ENCODE results near the gene SLC38A11. TPM values are rescaled to one million over a fixed set of nuclear protein-coding genes. Genes with fewer than 3 reads are reported as not detected.
"Not testable (repeated sequence)": the region's sequence is repeated elsewhere in the genome, so short reads cannot be mapped to it uniquely, and the experiment has no call there.

Gene SLC38A11
- total RNA-seq, 1 experiment from 2014 or later = not detected

DNA sequence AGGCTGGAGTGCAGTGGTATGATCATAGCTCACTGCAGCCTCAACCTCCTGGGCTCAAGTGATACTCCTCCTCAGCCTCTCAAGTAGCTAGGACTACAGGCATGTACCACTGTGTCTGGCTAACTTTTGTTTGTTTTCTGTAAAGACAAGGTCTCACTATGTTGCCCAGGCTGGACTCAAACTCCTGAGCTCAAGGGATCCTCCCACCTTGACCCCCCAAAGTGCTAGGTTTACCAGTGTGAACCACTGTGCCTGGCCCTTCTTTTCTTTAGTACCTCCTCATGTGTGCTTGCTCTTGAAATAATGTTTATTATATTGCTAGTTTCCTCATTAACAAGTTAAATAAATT is 94.7 kb downstream of the SLC38A11 start:
- no peak overlapping the region for H3K4me3 ChIP-seq (ENCODE audit: low read depth, low read length, poor library complexity, severe bottlenecking)
- ChIA-PET POLR2A (ENCODE audit: low non-redundant PET) (no interaction called here), CTCF (no interaction called here)
- no peaks in the 10 kb centered on the region for H3K9me3 ChIP-seq (ENCODE audit: low read depth, low read length, poor library complexity, severe bottlenecking)
- intact Hi-C loops (cut with micrococcal nuclease; ENCODE audit: unreplicated experiment) = no loop called here
- no peaks in the 10 kb centered on the region for H3K27me3 ChIP-seq (replicated peaks; ENCODE audit: insufficient read depth, low read depth, low read length, poor library complexity)
- TF ChIP-seq, protein P1, sequence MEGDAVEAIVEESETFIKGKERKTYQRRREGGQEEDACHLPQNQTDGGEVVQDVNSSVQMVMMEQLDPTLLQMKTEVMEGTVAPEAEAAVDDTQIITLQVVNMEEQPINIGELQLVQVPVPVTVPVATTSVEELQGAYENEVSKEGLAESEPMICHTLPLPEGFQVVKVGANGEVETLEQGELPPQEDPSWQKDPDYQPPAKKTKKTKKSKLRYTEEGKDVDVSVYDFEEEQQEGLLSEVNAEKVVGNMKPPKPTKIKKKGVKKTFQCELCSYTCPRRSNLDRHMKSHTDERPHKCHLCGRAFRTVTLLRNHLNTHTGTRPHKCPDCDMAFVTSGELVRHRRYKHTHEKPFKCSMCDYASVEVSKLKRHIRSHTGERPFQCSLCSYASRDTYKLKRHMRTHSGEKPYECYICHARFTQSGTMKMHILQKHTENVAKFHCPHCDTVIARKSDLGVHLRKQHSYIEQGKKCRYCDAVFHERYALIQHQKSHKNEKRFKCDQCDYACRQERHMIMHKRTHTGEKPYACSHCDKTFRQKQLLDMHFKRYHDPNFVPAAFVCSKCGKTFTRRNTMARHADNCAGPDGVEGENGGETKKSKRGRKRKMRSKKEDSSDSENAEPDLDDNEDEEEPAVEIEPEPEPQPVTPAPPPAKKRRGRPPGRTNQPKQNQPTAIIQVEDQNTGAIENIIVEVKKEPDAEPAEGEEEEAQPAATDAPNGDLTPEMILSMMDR (conservative IDR thresholded peaks at IDR 0.05; ENCODE audit: low read depth, low read length) = no peak
- no peak for TF ChIP-seq EZH2 (IDR thresholded peaks at IDR 0.05; ENCODE audit: borderline replicate concordance, low read depth, low read length, poor library complexity, severe bottlenecking)
- BruUV-seq (replicated peaks) = no TSS peak
- no peaks in the 10 kb centered on the region for H3K36me3 ChIP-seq (ENCODE audit: insufficient read depth, low read length, poor library complexity, severe bottlenecking)
- H3K4me1 ChIP-seq (ENCODE audit: insufficient read depth, low read length, poor library complexity, severe bottlenecking) = peaks cover 6% of the 10 kb centered on the region
- no peak overlapping the region for H3K27ac ChIP-seq (ENCODE audit: low read depth, low read length, poor library complexity, severe bottlenecking)
- no peak for DNase-seq (ENCODE audit: low spot score)

DNA sequence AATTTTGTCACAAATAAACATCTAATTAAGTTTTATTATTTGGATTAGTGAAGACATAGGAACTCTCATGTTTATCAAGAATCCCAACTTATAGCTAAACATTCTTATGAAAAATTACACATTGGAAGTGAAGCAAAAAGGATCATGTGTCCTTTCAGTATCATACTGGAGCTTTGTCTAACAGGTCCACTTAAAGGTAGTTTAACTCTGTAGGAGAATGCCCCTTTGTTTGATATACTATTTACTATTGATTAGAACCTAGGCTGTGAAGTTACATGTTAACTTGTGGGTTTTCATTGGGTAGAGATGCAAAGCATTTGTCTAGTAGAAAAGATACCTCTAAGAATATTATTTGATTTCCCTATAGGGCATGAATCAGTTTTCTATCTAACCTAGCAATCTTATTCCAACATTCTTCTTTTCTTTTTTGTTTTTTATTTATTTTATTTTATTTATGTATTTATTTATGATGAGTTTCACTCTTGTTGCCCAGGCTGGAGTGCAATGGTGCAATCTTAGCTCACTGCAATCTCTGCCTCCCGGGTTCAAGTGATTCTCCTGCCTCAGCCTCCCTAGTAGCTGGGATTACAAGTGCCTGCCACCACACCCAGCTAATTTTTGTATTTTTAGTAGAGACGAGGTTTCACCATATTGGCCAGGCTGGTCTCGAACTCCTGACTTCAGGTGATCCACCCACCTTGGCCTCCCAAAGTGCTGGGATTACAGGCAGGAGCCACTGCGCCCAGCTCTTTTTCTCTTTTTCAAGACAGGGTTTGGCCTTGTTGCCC is 95.2 kb downstream of the SLC38A11 start:
- H3K9me3 ChIP-seq (ENCODE audit: low read depth, low read length, poor library complexity, severe bottlenecking); H3K36me3 ChIP-seq (ENCODE audit: insufficient read depth, low read length, poor library complexity, severe bottlenecking); H3K27me3 ChIP-seq (replicated peaks; ENCODE audit: insufficient read depth, low read depth, low read length, poor library complexity); H3K4me1 ChIP-seq (ENCODE audit: insufficient read depth, low read length, poor library complexity, severe bottlenecking); H3K27ac ChIP-seq (ENCODE audit: low read depth, low read length, poor library complexity, severe bottlenecking); BruUV-seq (replicated peaks); DNase-seq (ENCODE audit: low spot score); POLR2A ChIA-PET (ENCODE audit: low non-redundant PET); intact Hi-C loops (cut with micrococcal nuclease; ENCODE audit: unreplicated experiment); H3K4me3 ChIP-seq (ENCODE audit: low read depth, low read length, poor library complexity, severe bottlenecking): not testable (repeated sequence)
- CTCF ChIA-PET = interaction anchor here (1.3 kb wide), 1 partner anchor 18 kb away, joined by 3 read pairs; the partner anchor contains the start of gene COBLL1

DNA sequence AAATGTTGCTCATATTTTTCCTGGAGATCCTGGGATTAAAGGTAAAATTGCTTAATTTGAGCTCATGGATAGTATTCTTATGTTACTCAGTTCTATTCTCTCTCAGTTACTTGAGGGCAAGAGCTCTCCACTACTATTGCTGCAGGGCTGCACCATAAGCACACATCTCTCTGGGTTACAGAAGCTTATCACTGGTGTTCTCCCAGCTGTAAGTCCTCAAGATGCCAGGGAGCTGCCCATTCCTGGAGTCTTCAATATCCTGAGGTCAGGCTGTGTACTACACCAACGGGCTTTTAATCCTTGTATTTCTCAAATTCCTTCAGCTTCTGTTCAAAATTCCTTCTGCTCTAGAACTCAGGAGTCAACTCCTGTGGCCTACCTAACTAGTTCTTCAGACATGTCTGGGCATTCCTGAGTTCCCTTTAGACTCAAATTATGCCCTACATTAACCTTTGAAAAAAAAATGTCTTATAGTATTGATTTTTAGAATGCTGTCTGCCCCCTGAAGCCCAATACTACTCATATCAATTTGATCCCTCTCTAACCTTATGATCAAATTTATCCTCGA is 96.0 kb downstream of the SLC38A11 start:
- ChIA-PET POLR2A (ENCODE audit: low non-redundant PET) (no interaction called here), CTCF (interaction anchor here (1.3 kb wide), 1 partner anchor 18 kb away, joined by 3 read pairs; the partner anchor contains the start of gene COBLL1)
- H3K27ac ChIP-seq (ENCODE audit: low read depth, low read length, poor library complexity, severe bottlenecking) = no peak overlapping the region
- no peak for TF ChIP-seq EZH2 (IDR thresholded peaks at IDR 0.05; ENCODE audit: borderline replicate concordance, low read depth, low read length, poor library complexity, severe bottlenecking)
- TF ChIP-seq, protein P1 (conservative IDR thresholded peaks at IDR 0.05; ENCODE audit: low read depth, low read length) = no peak
- H3K4me1 ChIP-seq (ENCODE audit: insufficient read depth, low read length, poor library complexity, severe bottlenecking) = peaks cover 6% of the 10 kb centered on the region
- no peaks in the 10 kb centered on the region for H3K36me3 ChIP-seq (ENCODE audit: insufficient read depth, low read length, poor library complexity, severe bottlenecking)
- no peak overlapping the region for H3K4me3 ChIP-seq (ENCODE audit: low read depth, low read length, poor library complexity, severe bottlenecking)
- no peaks in the 10 kb centered on the region for H3K9me3 ChIP-seq (ENCODE audit: low read depth, low read length, poor library complexity, severe bottlenecking)
- H3K27me3 ChIP-seq (replicated peaks; ENCODE audit: insufficient read depth, low read depth, low read length, poor library complexity) = no peaks in the 10 kb centered on the region
- intact Hi-C loops (cut with micrococcal nuclease; ENCODE audit: unreplicated experiment) = no loop called here
- BruUV-seq (replicated peaks) = no TSS peak
- no peak for DNase-seq (ENCODE audit: low spot score)

Data from A673 (cell line).